Neuronal stem cell (in vitro differentiated cells): ENCODE data around the gene CLTB.

Experiments
- DNase-seq: peaks from one replicate; pipeline ENCODE4 v3.0.0-alpha.2; 2013; ENCODE audit warnings: low spot score
- H2AFZ ChIP-seq: one replicate; pipeline ENCODE4 v1.6.1; 2013; ENCODE audit warnings: mild to moderate bottlenecking, low read length, inconsistent platforms
- H2AK5ac ChIP-seq: 2 replicates; pipeline ENCODE4 v1.6.1; 2013; ENCODE audit warnings: low read depth, mild to moderate bottlenecking, inconsistent platforms, low read length, moderate library complexity, mixed read lengths
- H2BK120ac ChIP-seq: 2 replicates; pipeline ENCODE4 v1.6.1; 2013; ENCODE audit warnings: low read depth, mild to moderate bottlenecking, inconsistent platforms, low read length, moderate library complexity, mixed read lengths
- H2BK12ac ChIP-seq: one replicate; pipeline ENCODE4 v1.6.1; 2013; ENCODE audit warnings: low read length, inconsistent platforms
- H2BK15ac ChIP-seq: 2 replicates; pipeline ENCODE4 v1.6.1; 2013; ENCODE audit warnings: mild to moderate bottlenecking, low read length, inconsistent platforms, mixed read lengths
- H2BK5ac ChIP-seq: one replicate; pipeline ENCODE4 v1.6.1; 2013; ENCODE audit warnings: inconsistent platforms, mild to moderate bottlenecking, low read length, moderate library complexity
- H3K14ac ChIP-seq: one replicate; pipeline ENCODE4 v1.6.1; 2013; ENCODE audit warnings: low read length, inconsistent platforms
- H3K18ac ChIP-seq: 2 replicates; pipeline ENCODE4 v1.6.1; 2013; ENCODE audit warnings: low read length, inconsistent platforms
- H3K23ac ChIP-seq: 2 replicates; pipeline ENCODE4 v1.6.1; 2013; ENCODE audit warnings: low read depth, mild to moderate bottlenecking, mixed read lengths, low read length, inconsistent platforms; ENCODE audit not compliant: poor library complexity
- H3K27ac ChIP-seq: replicated peaks from 3 replicates; pipeline ENCODE4 v1.5.1; 2013; ENCODE audit warnings: low read length, inconsistent platforms
- H3K27me3 ChIP-seq, 3 experiments: 2 replicates each; pipeline ENCODE4 v1.6.1; 2013; ENCODE audit warnings: low read length in 3 of 3, mild to moderate bottlenecking in 2 of 3, inconsistent platforms in 1 of 3, low read depth in 1 of 3, mixed read lengths in 1 of 3, moderate library complexity in 1 of 3; ENCODE audit not compliant: control insufficient read depth in 3 of 3, insufficient read depth in 3 of 3
- H3K36me3 ChIP-seq, 2 donors: replicated peaks in 1 of 2; 2 replicates each; pipeline ENCODE4 v1.6.1; 2013; ENCODE audit warnings: low read length in 2 of 2; ENCODE audit not compliant: control insufficient read depth in 2 of 2, insufficient read depth in 2 of 2
- H3K4ac ChIP-seq: 2 replicates; pipeline ENCODE4 v1.6.1; 2013; ENCODE audit warnings: inconsistent platforms, mild to moderate bottlenecking, low read length, moderate library complexity
- H3K4me1 ChIP-seq, 2 donors: 1 replicate in 1 of 2; 2 replicates in 1 of 2; pipeline ENCODE4 v1.6.1; 2013; ENCODE audit warnings: low read length in 2 of 2, low read depth in 1 of 2; ENCODE audit not compliant: control insufficient read depth in 2 of 2, insufficient read depth in 1 of 2
- H3K4me2 ChIP-seq: one replicate; pipeline ENCODE4 v1.6.1; 2013; ENCODE audit warnings: mild to moderate bottlenecking, low read length, inconsistent platforms; ENCODE audit not compliant: insufficient read depth, poor library complexity, severe bottlenecking
- H3K4me3 ChIP-seq, 2 donors: 2 replicates each; pipeline ENCODE4 v1.5.1; 2013; ENCODE audit warnings: low read length in 2 of 2, mild to moderate bottlenecking in 2 of 2, inconsistent platforms in 1 of 2, moderate library complexity in 1 of 2
- H3K79me1 ChIP-seq: one replicate; pipeline ENCODE4 v1.6.1; 2013; ENCODE audit warnings: low read depth, mild to moderate bottlenecking, inconsistent platforms, low read length, moderate library complexity
- H3K9ac ChIP-seq: one replicate; pipeline ENCODE4 v1.6.1; 2013; ENCODE audit warnings: mild to moderate bottlenecking, low read depth, low read length, inconsistent platforms; ENCODE audit not compliant: poor library complexity
- H3K9me3 ChIP-seq, 2 donors: replicated peaks in 1 of 2; 2 replicates each; pipeline versions ENCODE3 to v1.6.1; 2013; ENCODE audit warnings: low read length in 2 of 2, mild to moderate bottlenecking in 2 of 2, inconsistent platforms in 1 of 2, low read depth in 1 of 2, mixed read lengths in 1 of 2, moderate library complexity in 1 of 2; ENCODE audit not compliant: control insufficient read depth in 2 of 2, insufficient read depth in 1 of 2
- H4K8ac ChIP-seq: one replicate; pipeline ENCODE4 v1.6.1; 2013; ENCODE audit warnings: low read depth, mild to moderate bottlenecking, inconsistent platforms, low read length, moderate library complexity
- H4K91ac ChIP-seq: one replicate; pipeline ENCODE4 v1.6.1; 2013; ENCODE audit warnings: low read length, low read depth, mild to moderate bottlenecking, inconsistent platforms; ENCODE audit not compliant: poor library complexity
- WGBS, 2 donors: extraction: QIAGEN DNeasy Blood & Tissue Kit; methylation state at CpG; one replicate each; pipeline ENCODE4 v1.1.7; 2013; ENCODE audit warnings: missing lambda C conversion rate in 2 of 2, mixed read lengths in 1 of 2; ENCODE audit not compliant: insufficient read length in 2 of 2, insufficient replicate concordance in 1 of 2; ENCODE audit errors: extremely low coverage in 2 of 2; 5-methylcytosine and 5-hydroxymethylcytosine counted together

The CLTB gene

GRCh38 chr5:176388003-176388443 is 28.3 kb downstream of the CLTB start:
- H3K4ac ChIP-seq, result no peak overlapping the region
- WGBS, 2 donors, result no CpG with 5 or more reads among the region's 29 CpGs
- no peak overlapping the region for H3K18ac ChIP-seq

GRCh38 chr5:176387384-176387925 is 28.9 kb downstream of the CLTB start:
- no CpG with 5 or more reads among the region's 8 CpGs for WGBS, 2 donors

More at GRCh38 chr5:176388003-176388443, 28.3 kb downstream of the CLTB start:
- peaks cover 18 to 66% of the 10 kb centered on the region in 2 donors for H3K36me3 ChIP-seq
- H3K4me2 ChIP-seq, result peak overlapping the region; percentile 98
- no peak overlapping the region for H2AK5ac ChIP-seq
- peak overlapping the region; percentile 92 for H2AFZ ChIP-seq
- H3K9me3 ChIP-seq, result no peaks in the 10 kb centered on the region
- peak overlapping the region; percentile 84 to 88 for H3K4me3 ChIP-seq
- no peak overlapping the region for H3K27ac ChIP-seq
- H4K91ac ChIP-seq, result no peak overlapping the region
- H2BK12ac ChIP-seq, result no peak overlapping the region
- peak overlapping the region; percentile 82 for H3K9ac ChIP-seq
- no peak overlapping the region for H3K23ac ChIP-seq
- H2BK15ac ChIP-seq, result no peak overlapping the region
- H3K4me1 ChIP-seq, result peaks cover 1 to 10% of the 10 kb centered on the region in 2 donors
- no peak overlapping the region for H4K8ac ChIP-seq
- H2BK120ac ChIP-seq, result no peak overlapping the region
- H3K27me3 ChIP-seq, result no peaks in the 10 kb centered on the region
- H3K79me1 ChIP-seq, result peaks cover 3% of the 10 kb centered on the region
- no peak for DNase-seq
- H3K14ac ChIP-seq, result peak overlapping the region; percentile 49
- H2BK5ac ChIP-seq, result no peak overlapping the region

GRCh38 chr5:176386491-176386890 is 29.8 kb downstream of the CLTB start:
- no peak overlapping the region for H3K4ac ChIP-seq
- peaks cover 3% of the 10 kb centered on the region for H3K79me1 ChIP-seq
- no peak overlapping the region for H2BK120ac ChIP-seq
- H3K27me3 ChIP-seq, result no peaks in the 10 kb centered on the region
- no peak overlapping the region for H4K91ac ChIP-seq
- H3K27ac ChIP-seq, result no peak overlapping the region
- H3K18ac ChIP-seq, result no peak overlapping the region
- no peak overlapping the region for H4K8ac ChIP-seq
- H3K4me2 ChIP-seq, result no peak overlapping the region
- no CpG with 5 or more reads among the region's 1 CpG for WGBS, 2 donors
- H2AFZ ChIP-seq, result no peak overlapping the region
- H2BK5ac ChIP-seq, result no peak overlapping the region
- no peak overlapping the region for H2BK15ac ChIP-seq
- H3K14ac ChIP-seq, result no peak overlapping the region
- H2BK12ac ChIP-seq, result no peak overlapping the region
- H3K23ac ChIP-seq, result no peak overlapping the region
- H3K4me1 ChIP-seq, result peaks cover 1 to 10% of the 10 kb centered on the region in 2 donors
- H3K4me3 ChIP-seq, result no peak overlapping the region
- no peak overlapping the region for H3K9ac ChIP-seq
- peaks cover 23 to 67% of the 10 kb centered on the region in 2 donors for H3K36me3 ChIP-seq
- DNase-seq, result no peak
- no peak overlapping the region for H2AK5ac ChIP-seq
- no peaks in the 10 kb centered on the region for H3K9me3 ChIP-seq

More at GRCh38 chr5:176387384-176387925, 28.9 kb downstream of the CLTB start:
- H4K91ac ChIP-seq, result no peak overlapping the region
- H2AFZ ChIP-seq, result peak overlapping the region; percentile 92
- H3K4me3 ChIP-seq, result peak overlapping the region; percentile 46 to 84
- H3K9ac ChIP-seq, result no peak overlapping the region
- no peak overlapping the region for H2BK12ac ChIP-seq
- no peak overlapping the region for H3K4ac ChIP-seq
- H3K14ac ChIP-seq, result no peak overlapping the region
- no peak overlapping the region for H3K23ac ChIP-seq
- no peaks in the 10 kb centered on the region for H3K27me3 ChIP-seq
- no peak overlapping the region for H2AK5ac ChIP-seq
- no peaks in the 10 kb centered on the region for H3K9me3 ChIP-seq
- peaks cover 1 to 10% of the 10 kb centered on the region in 2 donors for H3K4me1 ChIP-seq
- H3K79me1 ChIP-seq, result peaks cover 3% of the 10 kb centered on the region
- no peak overlapping the region for H3K18ac ChIP-seq
- H3K36me3 ChIP-seq, result peaks cover 19 to 67% of the 10 kb centered on the region in 2 donors
- no peak for DNase-seq
- H3K4me2 ChIP-seq, result peak overlapping the region; percentile 98
- H4K8ac ChIP-seq, result no peak overlapping the region
- no peak overlapping the region for H2BK120ac ChIP-seq
- no peak overlapping the region for H2BK5ac ChIP-seq
- H2BK15ac ChIP-seq, result no peak overlapping the region
- H3K27ac ChIP-seq, result no peak overlapping the region

- H3K36me3 ChIP-seq, result peaks cover 19 to 63% of the 10 kb centered on the region in 2 donors
- WGBS, 2 donors, result no CpG with 5 or more reads among the region's 12 CpGs
These were observed 31.3 kb downstream of the CLTB start for GRCh38 chr5:176384991-176385390.

More at GRCh38 chr5:176384991-176385390, 31.3 kb downstream of the CLTB start:
- Histone ChIP-seq H2BK12ac (no peak overlapping the region), H3K27ac (no peak overlapping the region), H3K18ac (no peak overlapping the region), H2BK5ac (no peak overlapping the region), H3K4me1 (peaks cover 1 to 10% of the 10 kb centered on the region in 2 donors), H3K23ac (no peak overlapping the region), H2AFZ (no peak overlapping the region), H2BK120ac (no peak overlapping the region), H3K9ac (no peak overlapping the region), H4K91ac (no peak overlapping the region), H3K4ac (no peak overlapping the region), H3K4me3 (no peak overlapping the region), H3K79me1 (peaks cover 3% of the 10 kb centered on the region), H3K9me3 (no peaks in the 10 kb centered on the region), H4K8ac (no peak overlapping the region), H3K4me2 (no peak overlapping the region), H3K27me3 (no peaks in the 10 kb centered on the region), H3K14ac (no peak overlapping the region), H2AK5ac (no peak overlapping the region), H2BK15ac (no peak overlapping the region)
- no peak for DNase-seq
